Measurements from ENCODE around the gene PGLYRP4.

DNA sequence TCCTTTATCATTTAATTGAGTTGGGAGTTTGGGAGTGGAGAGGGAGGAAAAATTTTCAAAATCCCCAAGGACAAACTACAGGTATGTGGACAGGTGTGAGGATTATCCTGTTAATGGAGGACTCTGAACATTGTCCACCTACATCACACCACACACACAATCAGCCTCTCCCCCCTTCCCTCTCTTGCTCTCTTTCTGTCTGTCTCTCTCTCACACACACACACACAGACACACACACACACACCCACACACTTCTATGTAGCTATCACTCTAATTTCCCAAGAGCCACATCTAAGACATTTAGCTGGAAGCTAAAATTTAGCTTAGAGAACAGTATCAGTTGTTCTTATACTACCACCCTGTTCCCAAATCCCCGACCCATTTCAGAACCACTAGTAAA, 40.8 kb upstream of the PGLYRP4 start:
- TF ChIP-seq, protein P1, sequence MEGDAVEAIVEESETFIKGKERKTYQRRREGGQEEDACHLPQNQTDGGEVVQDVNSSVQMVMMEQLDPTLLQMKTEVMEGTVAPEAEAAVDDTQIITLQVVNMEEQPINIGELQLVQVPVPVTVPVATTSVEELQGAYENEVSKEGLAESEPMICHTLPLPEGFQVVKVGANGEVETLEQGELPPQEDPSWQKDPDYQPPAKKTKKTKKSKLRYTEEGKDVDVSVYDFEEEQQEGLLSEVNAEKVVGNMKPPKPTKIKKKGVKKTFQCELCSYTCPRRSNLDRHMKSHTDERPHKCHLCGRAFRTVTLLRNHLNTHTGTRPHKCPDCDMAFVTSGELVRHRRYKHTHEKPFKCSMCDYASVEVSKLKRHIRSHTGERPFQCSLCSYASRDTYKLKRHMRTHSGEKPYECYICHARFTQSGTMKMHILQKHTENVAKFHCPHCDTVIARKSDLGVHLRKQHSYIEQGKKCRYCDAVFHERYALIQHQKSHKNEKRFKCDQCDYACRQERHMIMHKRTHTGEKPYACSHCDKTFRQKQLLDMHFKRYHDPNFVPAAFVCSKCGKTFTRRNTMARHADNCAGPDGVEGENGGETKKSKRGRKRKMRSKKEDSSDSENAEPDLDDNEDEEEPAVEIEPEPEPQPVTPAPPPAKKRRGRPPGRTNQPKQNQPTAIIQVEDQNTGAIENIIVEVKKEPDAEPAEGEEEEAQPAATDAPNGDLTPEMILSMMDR (IDR thresholded peaks at IDR 0.05), result no peak
- no peak for TF ChIP-seq POLR2A (IDR thresholded peaks at IDR 0.05)

Measured in right lobe of liver (tissue), 4 donors.